Hindlimb muscle (tissue), 1 donor: ENCODE data around the gene ACTA2. TPM values are rescaled to one million over a fixed set of nuclear protein-coding genes. Genes with fewer than 3 reads are reported as not detected.

Experiments used
- DNase-seq: peaks from one replicate; pipeline ENCODE4 v3.0.0-alpha.2; 2013
- polyA plus RNA-seq: library from polyadenylated mRNA; unstranded; fragments of 120-200 nt; gene quantifications from one replicate; pipeline ENCODE4 v1.2.1, GENCODE V29; 2013; ENCODE audit not compliant: insufficient read length

Gene ACTA2
- polyA plus RNA-seq, 1 donor = 220 TPM

DNA sequence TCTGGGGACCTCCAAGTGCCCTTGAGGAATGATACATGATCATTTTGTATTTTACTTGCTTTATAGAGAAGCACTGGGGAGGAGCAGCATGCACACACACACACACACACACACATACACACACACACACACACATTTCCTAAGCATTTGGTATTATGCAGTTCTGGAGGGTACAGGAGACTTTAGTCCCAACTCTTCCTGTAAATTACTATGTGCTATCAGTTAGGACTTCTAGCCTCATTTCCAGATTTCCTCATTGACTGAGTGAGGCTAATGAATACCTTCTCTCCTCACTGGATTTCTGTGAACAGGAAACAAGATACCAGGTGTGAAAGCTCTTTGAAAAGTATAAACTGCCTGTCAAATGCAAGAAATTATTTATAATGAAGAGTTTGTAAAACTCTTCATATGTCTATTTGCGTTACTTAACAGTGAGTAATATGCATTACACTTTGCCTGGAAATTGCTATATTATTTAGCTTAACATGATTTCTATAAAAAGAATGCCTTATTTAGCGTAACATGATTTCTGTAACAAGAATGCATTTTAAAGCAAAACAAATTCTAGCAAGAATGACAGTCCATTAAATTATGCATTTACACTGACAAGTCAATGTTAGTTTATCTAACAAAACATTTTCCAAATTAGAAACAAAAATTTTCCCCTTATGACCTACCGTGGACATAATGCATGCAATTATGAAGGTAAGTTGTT, 34.2 kb downstream of the ACTA2 start:
- no peak for DNase-seq

GRCh38 chr10:88916986-88917385, 35.6 kb downstream of the ACTA2 start:
- no peak for DNase-seq

- DNase-seq = no peak
Observed at GRCh38 chr10:88916231-88916630, 36.3 kb downstream of the ACTA2 start.

- DNase-seq = no peak
Observed at GRCh38 chr10:88915781-88916180, 36.8 kb downstream of the ACTA2 start.

GRCh38 chr10:88913788-88914187, 38.8 kb downstream of the ACTA2 start:
- DNase-seq = no peak

GRCh38 chr10:88913127-88913526, 39.4 kb downstream of the ACTA2 start:
- DNase-seq = no peak

DNA sequence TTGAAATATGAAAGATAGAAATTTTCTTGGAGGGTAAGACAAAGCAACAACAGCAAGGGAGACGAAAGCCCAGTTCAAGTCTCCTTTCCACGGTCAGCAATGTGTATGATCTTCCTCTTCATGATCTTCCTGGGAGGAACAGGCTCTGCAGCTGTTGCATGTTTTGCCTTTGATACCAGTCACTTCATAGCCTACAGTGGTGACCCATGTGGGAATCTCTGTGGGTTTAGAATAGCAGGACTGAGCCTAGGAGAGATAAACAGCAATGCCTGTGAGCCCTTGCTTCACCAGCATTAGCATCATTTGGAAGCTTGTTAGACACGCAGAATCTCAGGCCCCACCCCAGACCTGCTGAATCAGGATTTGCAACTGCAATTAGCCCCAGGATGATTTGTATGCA, 40.7 kb downstream of the ACTA2 start:
- DNase-seq = no peak

GRCh38 chr10:88911116-88911515, 41.5 kb downstream of the ACTA2 start:
- no peak for DNase-seq

- no peak for DNase-seq
Observed at GRCh38 chr10:88908194-88908593, 44.4 kb downstream of the ACTA2 start.

DNA sequence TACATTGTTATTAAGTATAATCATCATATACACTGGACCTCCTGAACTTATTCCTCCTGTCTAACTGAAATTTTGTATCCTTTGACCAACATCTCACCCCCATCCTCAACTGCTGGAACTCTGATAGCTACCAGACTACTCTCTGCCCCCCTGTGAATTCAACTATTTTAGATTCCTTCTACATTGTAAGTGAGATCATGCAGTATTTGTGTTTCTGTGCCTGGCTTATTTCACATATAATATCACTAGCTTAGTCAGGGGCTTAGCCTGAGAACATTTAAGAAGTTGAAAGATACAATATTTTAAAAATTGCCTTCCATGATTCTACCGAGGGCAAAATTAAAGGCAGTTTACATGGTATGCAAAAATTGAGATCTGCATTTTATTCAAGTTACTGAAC, 45.7 kb downstream of the ACTA2 start:
- no peak for DNase-seq

GRCh38 chr10:88903715-88904114, 48.9 kb downstream of the ACTA2 start:
- no peak for DNase-seq

- DNase-seq = no peak
Observed at GRCh38 chr10:88901984-88902789, 50.4 kb downstream of the ACTA2 start.

DNA sequence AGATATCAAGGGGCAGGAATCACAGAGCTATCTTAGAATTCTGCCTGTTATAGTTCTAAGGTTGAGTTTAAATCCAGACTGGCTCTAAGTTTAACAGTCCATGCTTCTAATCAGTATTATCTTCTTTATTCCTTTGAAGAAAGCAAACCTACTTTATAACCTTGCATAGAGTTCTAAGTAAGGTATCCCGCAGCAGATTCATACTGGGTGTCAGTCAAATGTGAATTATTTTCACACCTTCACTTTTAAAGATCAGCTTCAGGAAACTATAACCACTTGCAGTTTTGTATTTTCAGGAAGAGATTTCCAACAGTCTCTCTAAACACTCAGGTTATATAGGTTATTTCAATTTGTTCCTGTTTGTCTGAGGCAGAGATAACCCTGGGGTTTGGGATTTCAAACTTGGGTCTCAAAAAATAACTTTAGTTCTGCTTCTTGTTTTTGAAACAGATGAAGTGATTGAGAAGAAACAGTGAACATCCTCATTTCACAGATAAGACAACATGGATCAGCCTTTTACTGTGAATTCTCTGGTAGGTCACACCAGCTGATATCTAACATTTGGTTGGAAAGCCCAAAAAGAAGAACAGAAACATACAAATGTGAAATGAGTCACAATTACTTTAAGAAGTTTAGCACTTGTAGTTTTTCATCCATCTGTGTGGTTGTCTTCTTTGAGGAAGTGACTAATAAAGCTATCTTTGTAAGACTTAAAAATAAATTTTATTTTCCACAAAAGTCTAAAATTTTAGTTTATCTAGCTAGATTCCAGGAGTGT, 51.2 kb downstream of the ACTA2 start:
- no peak for DNase-seq

- DNase-seq = no peak
Observed at GRCh38 chr10:88899886-88900285, 52.7 kb downstream of the ACTA2 start.

DNA sequence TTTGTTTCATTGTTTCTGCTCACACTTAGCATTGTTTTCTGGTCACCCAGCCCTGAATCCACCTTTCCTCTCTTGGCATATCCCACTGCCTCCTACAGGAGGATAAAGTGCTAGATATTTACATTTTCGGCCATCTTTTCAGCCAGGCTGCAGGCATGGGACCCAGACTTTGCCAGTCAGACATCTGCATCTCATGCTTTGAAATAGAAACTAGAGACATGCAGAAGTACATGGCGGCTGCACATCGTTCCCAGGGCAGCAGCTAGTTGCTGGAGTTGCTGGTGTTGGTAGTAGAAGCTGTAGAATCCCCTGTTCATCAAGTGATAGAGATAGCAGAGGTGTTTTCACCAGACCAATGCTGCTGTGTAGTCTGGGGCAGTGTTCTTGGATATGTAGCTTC, 53.8 kb downstream of the ACTA2 start:
- DNase-seq = no peak

- DNase-seq = peak; percentile 59
Observed at GRCh38 chr10:88896994-88897853, 55.3 kb downstream of the ACTA2 start.

- no peak for DNase-seq
Observed at GRCh38 chr10:88896372-88896993, 56.1 kb downstream of the ACTA2 start.

GRCh38 chr10:88895250-88895649, 57.3 kb downstream of the ACTA2 start:
- no peak for DNase-seq

DNA sequence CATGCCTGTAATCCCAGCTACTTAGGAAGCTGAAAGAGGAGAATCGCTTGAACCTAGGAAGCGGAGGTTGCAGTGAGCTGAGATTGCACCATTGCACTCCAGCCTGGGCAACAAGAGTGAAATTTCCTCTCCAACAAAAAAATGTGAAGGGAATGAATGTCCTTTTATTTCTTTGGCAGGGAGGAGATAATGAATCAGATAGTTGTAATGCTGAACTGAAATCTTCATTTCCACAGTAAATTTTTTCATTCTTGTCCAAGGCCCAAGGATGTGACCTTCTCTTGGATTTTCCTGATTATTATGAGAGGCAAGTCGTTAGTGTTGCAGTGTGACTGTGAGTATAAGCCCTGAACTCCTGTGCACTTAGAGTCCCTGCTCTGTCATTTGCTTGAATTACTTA, 59.0 kb downstream of the ACTA2 start:
- DNase-seq = no peak

DNA sequence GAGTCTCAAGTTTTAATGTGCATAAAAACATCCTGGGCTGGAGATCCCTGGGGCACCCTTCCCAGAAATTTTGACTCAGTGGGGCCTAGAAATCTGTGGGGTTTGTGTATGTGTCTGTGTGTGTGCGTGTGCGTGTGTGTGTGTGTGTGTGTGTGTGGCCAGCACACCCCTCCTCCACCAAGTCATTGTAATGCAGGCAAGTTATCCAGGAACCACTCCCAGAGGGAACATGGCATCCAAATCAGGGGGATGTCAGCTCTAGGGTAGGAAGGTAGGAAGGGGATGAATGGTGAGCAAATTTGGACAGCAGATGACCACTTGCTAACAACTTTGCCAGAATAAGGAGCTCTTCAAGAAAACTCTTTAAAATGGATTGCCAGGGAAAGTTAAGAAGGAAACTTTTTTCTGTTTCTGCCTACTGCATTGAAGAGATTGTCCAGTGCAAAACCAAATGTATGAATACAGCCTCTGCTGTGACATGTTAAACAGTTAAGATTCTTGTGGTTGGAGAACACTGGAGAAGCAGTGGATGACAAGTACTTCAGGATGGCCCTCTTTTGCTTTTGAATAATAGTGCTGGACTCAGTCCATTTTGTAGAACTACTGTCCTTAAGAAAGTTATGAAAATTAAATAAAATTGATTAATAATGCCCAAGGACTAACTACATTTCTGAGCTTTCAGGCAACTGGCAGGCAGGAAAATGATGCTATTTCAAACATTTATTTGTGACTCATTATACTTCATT, 60.2 kb downstream of the ACTA2 start:
- DNase-seq = no peak
